HFF-Myc (cell line): ENCODE data around the gene ZBTB38.

ENCODE experiments used
- DNase-seq: peaks from one replicate; pipeline ENCODE4 v3.0.0-alpha.2; 2011; ENCODE audit warnings: low read depth; ENCODE audit errors: extremely low read depth
- H3K4me3 ChIP-seq: replicated peaks from 2 replicates; pipeline ENCODE4 v1.5.1; 2011; ENCODE audit warnings: low read depth, mild to moderate bottlenecking, control low read depth, low read length
- CTCF ChIP-seq: IDR thresholded peaks from 2 replicates; pipeline ENCODE4 v1.5.1; 2012; ENCODE audit warnings: mild to moderate bottlenecking, low read depth, low read length, control low read depth; ENCODE audit errors: missing control alignments

Gene ZBTB38

GRCh38 chr3:141394560-141394959 lies 26.3 kb downstream of the ZBTB38 start:
- no peak overlapping the region for H3K4me3 ChIP-seq
- no peak for DNase-seq
- no peak for TF ChIP-seq CTCF

- TF ChIP-seq CTCF: no peak
- no peak overlapping the region for H3K4me3 ChIP-seq
- no peak for DNase-seq
Measured at GRCh38 chr3:141395005-141395589, 26.8 kb downstream of the ZBTB38 start.

GRCh38 chr3:141397996-141398395 lies 29.7 kb downstream of the ZBTB38 start:
- no peak overlapping the region for H3K4me3 ChIP-seq
- no peak for TF ChIP-seq CTCF
- DNase-seq: no peak

GRCh38 chr3:141399200-141399599 lies 30.9 kb downstream of the ZBTB38 start:
- H3K4me3 ChIP-seq: no peak overlapping the region
- no peak for DNase-seq
- no peak for TF ChIP-seq CTCF

- DNase-seq: no peak
- no peak overlapping the region for H3K4me3 ChIP-seq
- TF ChIP-seq CTCF: no peak
Measured at GRCh38 chr3:141400073-141400971, 32.0 kb downstream of the ZBTB38 start.

GRCh38 chr3:141401095-141401494 lies 32.8 kb downstream of the ZBTB38 start:
- DNase-seq: no peak
- H3K4me3 ChIP-seq: no peak overlapping the region
- no peak for TF ChIP-seq CTCF
